Measurements from ENCODE around the gene FLAD1.

DNA sequence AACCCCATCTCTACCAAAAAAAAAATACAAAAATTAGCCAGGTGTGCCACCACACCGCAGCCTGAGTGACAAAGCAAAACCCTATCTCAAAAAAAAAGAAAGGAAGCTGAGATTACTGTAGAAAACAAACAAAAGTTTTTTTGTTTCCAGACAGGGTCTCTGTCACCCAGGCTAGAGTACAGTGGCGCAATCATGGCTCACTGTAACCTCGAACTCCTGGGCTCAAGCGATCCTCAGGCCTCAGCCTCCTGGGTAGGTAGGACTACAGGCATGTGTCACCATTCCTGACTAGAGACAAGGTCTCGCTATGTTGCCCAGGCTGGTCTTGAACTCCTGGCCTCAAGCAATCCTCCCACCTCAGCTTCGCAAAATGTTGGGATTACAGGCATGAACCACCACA lies 18.8 kb upstream of the FLAD1 start:
- TF ChIP-seq, protein P1, sequence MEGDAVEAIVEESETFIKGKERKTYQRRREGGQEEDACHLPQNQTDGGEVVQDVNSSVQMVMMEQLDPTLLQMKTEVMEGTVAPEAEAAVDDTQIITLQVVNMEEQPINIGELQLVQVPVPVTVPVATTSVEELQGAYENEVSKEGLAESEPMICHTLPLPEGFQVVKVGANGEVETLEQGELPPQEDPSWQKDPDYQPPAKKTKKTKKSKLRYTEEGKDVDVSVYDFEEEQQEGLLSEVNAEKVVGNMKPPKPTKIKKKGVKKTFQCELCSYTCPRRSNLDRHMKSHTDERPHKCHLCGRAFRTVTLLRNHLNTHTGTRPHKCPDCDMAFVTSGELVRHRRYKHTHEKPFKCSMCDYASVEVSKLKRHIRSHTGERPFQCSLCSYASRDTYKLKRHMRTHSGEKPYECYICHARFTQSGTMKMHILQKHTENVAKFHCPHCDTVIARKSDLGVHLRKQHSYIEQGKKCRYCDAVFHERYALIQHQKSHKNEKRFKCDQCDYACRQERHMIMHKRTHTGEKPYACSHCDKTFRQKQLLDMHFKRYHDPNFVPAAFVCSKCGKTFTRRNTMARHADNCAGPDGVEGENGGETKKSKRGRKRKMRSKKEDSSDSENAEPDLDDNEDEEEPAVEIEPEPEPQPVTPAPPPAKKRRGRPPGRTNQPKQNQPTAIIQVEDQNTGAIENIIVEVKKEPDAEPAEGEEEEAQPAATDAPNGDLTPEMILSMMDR (IDR thresholded peaks at IDR 0.05), result no peak
- no peak for TF ChIP-seq POLR2A (IDR thresholded peaks at IDR 0.05)
